NCI-H510A (cell line): ENCODE results near the gene TSPO.
"Not testable (repeated sequence)": the region's sequence is repeated elsewhere in the genome, so short reads cannot be mapped to it uniquely, and the experiment has no call there.

ENCODE experiments used
- DNase-seq: peaks from one replicate; lab custom pipeline; 2025; lab: John Stamatoyannopoulos, UW

TSPO gene

DNA sequence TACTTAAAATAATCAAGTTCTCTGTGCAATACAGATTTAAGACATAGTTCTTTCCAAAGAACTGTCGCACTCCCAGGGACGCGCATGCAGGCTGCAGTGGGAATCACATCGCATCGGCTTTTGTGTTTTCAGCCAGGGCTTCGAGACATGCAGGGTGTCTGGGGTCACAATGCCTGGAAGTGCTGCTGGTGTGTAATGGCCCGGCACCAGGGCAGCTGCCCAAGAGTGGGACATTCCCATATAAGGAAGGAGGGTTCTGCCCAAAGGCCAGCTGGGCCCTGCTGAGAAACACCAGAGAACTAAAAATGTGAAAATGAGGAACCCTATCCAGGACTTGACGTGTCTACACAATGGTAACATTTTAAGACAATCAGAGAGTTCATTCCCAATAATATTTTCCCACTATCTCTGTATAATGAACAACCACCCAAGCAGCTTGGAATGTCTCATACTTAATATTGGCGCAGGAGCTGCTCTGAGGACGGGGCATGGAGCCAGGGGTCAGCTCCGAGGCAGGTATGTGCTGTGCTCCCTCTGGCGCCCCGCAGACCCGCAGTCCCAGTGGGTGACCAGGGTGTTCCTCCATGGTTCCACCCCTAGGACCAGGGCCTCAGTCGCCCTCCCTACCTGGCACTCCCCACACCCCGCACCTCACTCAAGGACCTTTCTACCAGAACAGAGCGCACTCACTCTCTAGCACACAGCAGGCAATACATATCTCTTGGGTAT, 19.4 kb upstream of the TSPO start:
- DNase-seq = no peak

DNA sequence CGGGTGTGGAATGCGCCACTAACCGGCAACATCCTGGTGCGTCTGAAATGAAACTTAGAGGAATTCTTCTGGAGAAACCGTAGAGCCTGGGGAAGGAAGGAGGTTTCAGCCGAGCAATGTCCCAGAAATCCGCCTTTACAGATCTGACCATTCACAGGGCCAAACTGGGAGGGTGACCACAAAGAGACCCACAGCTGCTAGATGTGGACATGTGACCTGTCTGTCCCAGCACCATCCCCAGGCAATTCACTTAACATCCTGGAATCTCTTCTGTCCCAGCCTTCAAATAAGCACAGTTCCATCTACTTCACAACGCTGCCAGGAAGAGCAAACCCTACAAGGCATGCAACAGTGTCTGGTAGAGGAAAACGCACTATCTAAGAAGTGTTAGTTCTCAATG, 18.0 kb upstream of the TSPO start:
- DNase-seq = no peak

DNA sequence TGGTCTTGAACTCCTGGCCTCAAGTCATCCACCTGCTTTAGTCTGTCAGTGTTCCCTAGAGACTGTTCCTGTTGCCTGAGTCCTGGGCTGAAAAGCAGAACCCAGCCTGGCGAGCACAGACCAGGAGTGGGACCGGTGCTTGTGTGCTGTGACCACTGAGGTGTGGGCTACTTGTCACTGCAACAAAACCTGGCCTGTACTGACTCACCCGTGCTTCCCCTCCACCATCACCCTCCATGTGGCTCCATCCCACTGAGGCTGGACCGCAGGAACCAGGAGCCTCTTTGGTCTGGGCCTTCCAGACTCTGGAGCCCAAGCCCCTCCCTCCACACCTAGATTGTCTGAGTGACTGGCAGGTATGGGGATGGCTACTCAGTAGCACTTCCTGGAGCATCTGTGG, 16.8 kb upstream of the TSPO start:
- no peak for DNase-seq

DNA sequence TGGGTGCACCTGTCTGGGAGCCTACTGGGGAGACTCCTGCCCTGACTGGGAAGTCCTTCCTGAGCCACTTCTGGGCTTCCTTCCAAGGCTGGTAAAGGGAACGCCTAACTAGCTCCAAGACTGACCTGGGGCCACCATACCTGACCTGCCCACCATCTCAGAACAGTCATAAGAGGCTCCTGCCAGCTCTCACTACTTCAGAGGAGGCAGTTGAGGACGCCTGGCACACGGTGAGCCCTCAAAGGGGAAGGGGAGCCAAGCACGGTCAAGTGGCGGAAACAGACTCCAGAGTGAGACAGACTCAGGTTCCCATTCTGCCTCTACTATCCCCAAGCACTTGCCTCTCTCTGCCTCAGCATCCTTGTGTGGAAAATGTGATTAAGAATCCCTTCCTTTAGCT, 15.8 kb upstream of the TSPO start:
- DNase-seq = no peak

DNA sequence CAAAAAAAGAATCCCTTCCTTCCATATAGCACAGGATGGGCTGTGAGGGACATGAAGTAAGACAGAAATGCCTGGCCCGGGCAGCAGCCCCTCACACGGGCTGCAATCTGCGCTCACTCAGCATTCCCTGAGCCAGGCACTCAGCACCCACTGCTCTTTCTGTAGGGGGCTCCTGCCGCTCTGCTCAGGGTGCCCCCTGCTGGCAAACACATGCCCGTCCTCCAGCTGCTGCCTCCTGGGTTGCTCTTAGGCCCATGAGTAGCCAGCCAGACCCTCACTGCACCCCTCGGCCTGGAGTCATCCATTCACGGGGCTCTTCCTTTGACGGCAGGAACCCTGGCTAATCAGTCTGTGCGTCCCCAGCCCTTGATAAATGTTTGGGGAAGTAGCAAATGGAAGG, 15.1 kb upstream of the TSPO start:
- no peak for DNase-seq

DNA sequence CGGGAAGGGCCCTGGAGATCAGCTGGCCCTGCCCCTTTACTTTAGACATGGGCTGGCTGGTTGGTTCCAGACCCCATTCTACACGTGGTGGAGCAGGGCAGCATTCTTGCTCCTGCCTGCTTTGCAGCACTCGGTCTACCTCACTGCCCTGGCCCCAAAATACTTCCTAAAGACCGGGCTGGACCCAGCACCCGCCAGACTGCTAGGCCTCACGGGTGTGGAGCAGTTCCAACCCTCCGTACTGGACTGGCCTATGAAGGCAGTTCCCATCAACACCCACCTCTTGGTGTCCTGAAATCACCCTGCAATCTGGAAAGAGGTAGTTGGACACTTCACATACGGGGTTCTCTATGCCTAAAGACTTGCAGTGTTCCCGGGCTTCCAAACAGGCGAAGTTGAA, 14.6 kb upstream of the TSPO start:
- DNase-seq = no peak

DNA sequence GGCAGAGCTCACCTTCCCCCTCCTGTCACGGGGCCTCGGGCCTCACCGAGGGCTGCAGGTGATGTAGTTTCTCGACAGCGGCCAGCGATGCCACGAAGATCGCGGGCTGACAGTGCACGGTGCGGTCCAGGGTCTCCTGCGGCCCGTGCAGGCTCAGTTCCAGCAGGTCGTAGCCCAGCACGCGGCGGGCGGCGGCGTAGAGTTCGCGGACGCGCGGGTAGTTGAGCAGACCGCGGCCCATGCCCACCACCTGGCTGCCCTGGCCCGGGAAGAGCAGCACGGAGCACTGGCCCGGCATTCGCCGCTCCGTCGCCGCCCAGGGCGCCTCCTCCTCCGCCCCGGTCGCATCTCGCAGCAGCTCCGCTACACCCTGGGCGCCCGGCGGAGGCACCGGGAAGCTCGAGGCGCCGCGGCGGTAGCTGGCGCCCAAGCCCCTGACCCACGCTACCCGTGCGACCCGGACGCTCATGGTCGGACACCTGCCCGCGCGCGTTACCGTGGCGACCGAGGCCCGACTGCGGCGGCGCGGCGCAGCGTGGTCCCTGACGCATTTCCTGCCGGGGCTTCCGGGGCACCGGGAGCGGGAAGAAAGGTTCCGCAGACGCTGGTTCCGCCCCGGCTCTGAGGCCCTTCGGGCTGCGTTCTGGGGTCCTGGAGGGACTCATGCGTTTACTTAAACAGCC, 8.3 kb upstream of the TSPO start, which contains the start of gene MCAT:
MCAT (minus strand) TSS at position 519 of the 683 bp plus-strand sequence; CDS start at position 469, 50 bp downstream.
- peak; percentile 71 for DNase-seq

DNA sequence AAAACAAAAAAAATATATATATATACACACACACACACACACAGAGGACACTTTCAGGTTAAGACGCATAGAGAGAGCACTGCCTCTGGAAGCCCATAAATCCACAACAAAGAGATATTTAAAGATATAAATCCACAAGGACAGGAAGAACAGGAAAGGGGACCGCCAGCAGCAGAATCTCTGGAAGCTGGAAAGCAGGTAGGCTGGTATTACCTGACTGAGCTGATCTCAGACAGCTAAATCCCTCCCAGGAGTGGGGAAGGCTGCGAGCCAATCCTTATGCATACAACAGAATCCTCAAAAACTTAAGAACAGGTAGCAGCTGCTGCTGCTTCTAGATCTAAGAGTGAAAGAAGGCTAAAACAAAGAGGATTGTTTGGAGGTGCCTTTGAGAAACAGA, 6.4 kb upstream of the TSPO start:
- DNase-seq = no peak

DNA sequence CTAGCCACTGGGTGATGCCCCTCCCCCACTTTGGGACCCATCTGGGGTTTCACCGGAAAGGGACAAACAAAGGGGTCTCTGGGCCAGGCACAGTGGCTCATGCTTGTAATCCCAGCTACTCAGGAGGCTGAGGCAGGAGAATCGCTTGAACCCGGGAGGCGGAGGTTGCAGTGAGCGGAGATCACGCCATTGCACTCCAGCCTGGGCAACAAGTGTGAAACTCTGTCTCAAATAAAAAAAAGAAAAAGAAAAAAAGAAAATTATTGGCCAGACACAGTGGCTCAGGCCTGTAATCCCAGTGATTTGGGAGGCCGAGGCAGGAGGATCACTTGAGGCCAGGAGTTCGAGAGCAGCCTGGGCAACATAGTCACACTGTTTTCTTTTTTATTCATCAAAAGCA, 6.0 kb upstream of the TSPO start:
- not testable (repeated sequence) for DNase-seq

DNA sequence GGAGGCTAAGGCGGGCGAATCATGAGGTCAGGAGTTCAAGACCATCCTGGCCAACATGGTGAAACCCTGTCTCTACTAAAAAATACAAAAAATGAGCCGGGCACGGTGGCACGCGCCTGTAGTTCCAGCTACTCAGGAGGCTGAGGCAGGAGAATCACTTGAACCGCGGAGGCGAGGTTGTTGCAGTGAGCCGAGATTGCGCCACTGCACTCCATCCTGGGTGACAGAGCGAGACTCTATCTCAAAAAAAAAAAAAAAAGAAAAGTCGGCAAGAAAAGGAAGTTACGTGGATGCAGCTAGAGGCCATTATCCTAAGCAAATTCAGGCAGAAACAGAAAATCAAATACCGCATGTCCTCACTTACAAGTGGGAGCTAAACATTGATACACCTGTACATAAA, 5.0 kb upstream of the TSPO start:
- DNase-seq = not testable (repeated sequence)

DNA sequence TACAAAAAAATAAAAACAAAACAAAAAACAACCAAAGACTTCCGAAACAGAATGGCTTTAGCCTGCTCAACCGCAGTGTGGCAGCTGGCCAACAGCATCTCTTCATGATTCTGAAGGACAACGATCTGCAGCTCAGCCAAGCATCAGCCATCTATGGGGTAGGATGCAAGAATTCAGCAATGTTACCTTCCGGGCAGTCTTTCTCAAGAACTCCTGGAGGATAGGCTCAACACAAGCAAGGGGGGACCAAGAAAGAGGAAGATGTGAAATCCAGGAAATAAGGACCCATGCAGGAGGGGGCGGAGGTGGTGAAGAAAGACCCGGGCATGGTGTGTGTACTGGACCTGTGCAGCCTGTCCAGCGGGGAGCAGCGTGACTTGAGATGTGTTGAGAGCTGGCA, 3.5 kb upstream of the TSPO start:
- no peak for DNase-seq

DNA sequence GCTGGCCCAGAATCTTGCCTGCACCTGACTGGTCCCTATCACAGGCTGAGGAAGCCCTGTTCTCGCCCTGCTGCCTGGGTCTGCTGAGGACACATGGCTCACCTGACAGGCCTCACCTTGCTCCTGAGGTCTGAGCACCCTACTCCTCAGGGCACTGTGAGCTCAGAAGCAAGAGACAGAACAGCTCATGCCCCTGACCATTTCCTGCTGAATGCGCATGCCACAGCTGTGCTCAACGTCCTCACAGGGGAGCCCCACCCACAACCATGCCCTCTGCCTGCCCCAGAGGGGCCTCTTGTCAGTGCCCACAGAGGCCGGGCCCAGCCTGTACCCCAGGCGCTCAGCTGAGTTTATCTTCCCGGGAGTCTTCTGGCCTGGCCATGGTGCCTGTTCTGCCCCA, 2.8 kb upstream of the TSPO start:
- no peak for DNase-seq

DNA sequence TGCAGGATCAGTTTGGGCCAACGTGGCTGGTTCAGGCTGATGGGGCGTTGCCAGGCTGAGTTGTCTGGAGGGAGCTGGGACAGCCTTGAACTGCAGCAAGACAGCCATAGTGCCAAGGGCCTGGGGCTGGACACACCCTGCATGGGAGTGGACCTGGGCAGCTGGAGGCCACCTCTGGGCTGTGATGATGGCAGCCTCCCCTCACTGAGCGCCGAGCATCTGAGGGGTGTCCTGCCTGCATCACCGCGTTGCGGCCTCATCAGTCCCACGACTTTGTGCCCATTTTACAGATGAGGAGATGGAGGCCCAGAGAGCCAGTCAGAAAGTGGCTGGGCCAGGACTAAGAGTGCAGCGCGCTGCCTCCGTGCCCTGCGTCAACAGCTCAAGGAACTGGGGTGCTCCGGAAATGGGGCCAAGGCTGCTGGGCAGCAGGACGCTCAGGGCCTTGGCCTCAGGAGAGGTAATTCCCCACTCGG, 590 bp upstream of the TSPO start:
- no peak for DNase-seq

DNA sequence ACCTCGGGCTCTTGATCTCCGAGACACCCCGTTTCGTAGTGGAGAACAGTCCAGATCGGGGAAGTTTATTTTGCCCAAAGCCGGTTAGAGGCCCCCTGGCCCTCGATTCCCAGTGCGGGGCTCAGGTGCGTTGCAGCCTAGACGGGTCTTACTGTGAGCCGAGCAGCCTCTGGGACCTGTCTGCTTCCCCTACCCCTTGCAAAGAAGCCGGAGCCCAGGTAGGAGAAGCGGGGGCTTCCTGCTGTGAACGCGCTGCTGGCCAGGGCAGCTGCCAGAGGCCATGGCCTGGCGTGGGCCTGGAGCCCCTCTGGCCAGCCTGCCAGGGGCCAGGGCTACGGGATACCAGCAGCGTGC, 621 bp downstream of the TSPO start:
- no peak for DNase-seq

DNA sequence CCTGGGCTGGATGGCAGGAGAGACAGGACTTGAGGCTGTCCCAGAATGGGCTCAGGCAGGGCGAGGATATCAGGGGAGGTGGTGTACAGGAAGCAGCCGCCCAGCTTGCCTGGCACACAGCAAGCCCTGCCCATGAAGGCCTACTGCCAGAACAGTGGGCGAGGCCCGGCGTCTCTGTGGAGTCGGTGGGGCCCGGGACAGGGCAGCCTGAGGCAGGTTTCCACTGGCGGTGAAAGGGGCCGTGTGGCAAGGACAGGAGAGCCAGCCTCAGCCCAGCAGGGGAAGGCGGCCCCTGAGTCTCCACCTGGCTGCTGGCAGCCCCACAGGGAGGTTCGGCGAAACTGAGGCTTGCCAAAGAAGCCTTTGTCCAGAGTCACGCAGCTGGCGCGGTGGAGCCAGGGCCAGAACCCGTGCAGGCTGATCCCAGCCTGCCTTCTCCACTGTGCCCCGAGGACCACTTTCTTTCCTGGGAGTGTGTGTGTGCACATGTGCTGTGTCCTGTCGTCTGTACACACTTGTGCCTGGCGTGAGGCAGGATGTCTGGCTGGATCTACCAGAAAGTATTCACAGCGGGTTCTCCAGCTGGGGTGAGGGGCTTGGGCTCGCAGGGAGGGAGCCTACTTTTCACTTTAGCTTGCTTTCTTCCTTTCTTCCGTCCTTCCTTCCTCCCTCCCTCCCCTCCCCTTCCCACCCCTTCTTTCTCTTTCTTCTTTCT, 1.2 kb downstream of the TSPO start:
- DNase-seq = no peak

DNA sequence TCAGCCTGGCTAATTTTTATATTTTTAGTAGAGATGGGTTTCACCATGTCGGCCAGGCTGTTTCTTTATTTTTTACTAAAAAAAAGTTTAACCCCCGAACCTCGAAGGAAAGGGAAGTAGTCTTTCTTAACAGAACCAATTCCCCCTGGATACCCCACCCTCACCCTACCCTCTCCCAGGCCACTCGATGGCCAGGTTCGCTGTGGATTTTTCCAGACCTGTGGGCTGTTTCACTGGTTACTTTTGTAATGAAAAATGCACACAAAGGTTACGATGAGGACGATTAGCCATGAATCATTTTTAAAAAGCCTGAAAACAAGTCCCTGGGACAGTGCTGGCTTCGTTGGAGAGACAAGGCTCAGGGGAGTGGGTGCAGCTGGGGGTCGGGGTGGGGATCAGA, 2.5 kb downstream of the TSPO start:
- DNase-seq = no peak

DNA sequence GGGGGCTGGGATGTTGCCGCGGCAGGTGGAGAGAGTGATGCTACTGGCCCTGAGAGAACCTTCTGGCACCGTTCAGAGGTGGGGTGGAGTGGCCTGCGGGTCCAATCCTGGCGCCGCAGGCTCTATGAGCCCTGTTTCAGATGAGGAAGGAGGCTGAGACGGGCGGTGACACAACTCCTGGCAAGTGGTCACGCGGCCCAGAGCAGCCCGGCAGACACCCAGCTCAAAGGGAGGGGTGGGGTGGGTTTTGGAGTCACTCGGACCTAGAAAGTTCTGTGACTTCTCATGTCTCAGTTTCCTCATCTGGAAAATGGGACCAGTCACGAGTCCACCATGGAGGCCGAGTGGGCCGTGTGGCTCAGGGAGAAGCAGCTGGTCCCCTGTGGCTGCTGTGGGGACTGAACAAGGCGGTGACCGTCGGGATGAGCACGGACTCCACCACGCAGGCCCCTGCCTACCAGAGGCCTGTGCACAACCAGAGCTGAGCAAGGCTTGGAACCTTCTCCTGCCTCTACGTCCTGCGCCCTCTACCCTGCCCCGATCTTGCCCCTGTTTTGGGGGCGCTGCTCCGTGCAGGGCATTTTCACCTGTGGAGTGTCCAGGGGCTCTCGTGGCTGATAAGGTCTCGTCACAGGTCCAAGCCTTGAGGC, 3.7 kb downstream of the TSPO start:
- no peak for DNase-seq

DNA sequence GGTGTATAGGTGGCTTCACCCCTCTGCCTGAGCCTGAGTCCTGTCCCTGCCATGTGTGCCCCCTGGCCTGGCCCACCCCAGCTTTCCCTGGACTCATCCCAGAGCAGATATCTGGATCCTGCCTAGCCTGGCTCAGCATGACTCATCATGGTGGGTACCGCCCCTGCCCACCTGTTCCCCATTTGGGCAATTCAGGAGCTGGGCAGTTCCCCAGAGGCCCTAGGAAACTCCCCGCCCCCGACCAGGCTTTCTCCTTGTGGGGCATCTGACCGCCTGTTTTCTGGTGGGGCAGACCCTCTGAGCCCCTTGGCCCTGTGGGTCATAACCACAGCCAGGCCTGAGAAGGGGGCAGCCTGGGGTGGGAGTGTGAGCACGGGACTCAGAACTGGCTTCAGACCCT, 4.4 kb downstream of the TSPO start:
- no peak for DNase-seq

DNA sequence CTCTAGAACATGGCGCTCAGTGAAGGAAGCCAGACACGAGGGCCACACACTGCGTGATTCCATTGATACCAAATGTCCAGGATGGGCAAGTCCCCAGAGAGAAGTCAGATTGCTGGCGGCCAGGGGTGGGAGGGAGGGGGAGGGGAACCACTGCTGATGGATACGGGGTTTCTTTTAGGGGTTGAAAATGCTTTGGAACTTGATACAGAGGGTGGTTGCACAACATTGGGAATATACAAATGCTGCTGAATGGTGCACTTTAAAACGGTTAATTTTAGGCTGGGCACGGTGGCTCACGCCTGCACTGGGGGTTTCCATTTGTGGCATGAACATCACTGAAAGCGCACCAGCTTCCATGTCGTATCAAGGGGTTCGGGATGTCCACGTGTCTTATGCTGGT, 5.1 kb downstream of the TSPO start:
- no peak for DNase-seq

DNA sequence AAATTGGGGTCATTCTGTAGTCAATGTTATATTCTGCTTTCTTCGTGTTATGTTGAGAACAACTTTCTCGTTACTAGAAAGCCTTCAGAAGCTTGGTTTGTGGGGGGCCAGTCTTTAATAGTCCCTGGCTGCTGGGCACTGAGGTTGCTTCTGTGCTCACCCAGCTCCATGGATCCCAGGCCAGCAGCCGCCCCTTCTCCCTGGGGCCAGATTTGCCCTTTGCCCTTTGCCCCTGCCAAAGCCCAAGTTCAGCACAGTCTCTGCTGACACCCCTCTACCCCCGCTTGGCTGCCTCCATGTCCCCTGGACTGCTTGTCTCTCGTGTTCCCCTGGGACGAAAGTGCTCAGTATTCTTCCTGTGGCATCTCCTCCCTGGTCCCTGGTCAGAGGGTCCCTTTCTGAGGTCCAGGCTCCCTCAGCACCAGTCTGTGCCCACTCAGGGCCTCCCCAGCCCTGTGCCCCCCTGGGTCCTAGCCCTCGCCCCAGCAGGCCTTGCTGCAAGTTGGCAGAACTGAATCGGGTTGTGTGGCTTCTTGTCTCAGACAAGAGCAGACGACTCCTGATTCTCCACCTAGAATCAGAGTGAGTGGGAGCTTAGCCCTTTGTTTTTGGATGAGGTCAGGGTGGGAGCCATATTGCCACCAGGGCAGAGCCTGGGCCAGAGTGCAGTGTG, 6.7 kb downstream of the TSPO start:
- no peak for DNase-seq

DNA sequence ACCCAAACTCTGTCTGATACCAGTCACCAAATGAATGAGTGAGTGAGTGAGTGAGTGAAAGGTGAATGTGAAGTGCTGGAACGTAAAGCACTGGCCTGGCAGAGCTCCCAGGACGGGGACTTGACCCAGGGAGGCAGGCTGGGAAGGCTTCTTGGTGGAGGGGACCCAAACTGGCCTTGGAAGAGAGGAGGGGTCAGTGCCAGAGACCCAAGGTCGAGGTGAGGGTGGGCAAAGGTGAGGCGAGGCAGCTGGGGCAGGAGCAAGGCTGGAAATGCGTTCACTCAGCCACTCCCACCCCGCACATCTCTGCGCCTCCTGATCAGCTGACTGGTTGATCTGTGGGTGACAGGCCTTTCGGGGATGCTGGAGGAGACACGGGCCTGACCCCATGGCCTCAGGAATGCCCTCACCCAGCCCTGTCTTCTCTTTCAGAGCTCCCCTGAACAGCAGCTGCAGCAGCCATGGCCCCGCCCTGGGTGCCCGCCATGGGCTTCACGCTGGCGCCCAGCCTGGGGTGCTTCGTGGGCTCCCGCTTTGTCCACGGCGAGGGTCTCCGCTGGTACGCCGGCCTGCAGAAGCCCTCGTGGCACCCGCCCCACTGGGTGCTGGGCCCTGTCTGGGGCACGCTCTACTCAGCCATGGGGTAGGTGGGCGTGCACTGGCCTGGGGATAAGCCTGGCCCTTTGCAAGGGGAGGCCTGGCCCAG, 7.6 kb downstream of the TSPO start:
- no peak for DNase-seq
